NCI-H774 (cell line): ENCODE measurements around the gene XYLT1.

Experiments used
- DNase-seq: peaks from one replicate; lab custom pipeline; 2025; lab: John Stamatoyannopoulos, UW

XYLT1 gene

DNA sequence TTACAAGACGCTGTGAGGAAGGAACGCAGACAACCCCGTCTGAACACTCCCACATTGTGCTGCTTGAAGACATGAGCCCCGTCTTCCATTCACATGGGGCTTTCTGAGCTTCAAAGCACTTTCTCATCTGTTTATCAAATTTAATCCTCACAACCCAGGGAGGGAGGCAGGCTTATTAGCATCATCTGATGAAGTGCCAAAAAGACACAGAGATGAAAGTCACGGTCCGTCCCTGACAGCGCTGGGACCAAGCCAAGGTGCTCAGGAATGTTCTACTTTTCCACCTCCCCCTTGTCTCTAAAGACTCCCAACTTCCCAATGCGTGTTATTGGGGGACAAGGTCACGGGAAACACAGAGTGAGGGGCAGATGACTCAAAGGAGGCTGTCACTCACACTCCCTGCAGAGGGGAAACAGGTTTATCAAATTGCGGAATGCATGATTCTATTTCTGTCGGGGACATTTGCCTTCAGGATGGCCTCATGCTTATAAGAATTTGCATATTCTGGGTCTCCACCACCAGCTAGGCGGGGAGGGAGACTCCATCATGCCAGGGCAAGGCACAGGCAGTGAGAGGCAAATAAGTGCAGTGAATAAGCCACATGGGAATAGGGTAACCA is 10.7 kb downstream of the XYLT1 start:
- no peak for DNase-seq

DNA sequence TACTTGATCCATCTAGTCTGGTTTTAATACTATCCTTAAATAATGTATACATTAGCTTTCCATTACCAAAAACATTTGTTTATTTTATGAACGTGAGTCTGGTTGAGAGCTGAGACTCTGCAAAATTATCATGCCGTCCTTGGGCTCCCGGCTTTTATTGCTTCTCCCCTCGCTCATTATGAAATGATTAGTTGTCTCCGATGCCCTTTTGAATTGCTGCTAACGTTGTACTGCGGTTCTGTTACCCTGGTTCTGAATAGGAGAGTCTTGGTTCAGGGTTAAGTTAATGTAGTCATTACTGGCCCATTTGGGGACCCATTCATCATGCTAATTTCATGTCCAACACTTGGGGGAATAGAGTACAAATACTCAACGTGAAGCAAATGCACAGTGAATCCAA is 12.8 kb downstream of the XYLT1 start:
- no peak for DNase-seq

DNA sequence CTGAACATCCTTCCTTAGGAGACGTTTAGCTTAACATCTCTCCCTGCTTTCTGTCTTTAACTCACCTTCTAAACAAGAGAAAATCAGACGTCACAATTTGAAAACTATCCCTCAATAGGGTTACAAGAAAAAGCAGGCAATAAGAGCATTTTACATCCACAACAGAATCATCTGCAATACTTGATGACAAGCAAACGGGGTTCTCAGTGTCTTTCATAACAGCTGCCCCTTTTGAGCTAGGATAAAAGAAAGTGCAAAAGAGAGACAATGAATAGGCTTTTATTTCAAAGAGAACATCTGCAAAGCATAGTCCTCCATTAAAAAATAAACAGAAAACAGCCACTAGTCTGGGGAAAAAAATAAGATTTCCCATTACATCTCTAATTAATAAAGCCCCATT is 13.2 kb downstream of the XYLT1 start:
- no peak for DNase-seq

DNA sequence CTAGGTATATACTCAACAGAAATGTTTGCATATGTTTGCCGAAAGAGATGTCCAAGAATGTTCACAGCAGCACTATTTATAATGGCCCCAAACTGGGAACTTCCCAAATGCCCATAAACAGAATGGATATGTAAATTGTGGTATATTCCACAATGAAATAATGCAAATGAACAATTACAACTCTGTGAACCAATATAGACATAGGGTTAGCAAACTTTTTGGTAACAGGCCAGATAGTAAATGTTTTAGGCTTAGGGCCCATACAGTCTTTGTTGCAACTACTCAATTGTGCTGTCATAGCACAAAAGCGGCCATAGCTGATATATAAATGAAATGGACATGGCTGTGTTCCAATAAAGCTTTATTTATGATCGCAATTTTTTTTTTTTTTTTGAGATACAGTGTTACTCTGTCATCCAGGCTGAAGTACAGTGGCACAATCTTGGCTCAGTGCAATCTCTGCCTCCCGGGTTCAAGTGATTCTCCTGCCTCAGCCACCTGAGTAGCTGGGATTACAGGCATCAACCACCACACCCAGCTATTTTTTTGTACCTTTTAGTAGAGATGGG is 16.5 kb downstream of the XYLT1 start:
- DNase-seq: no peak

DNA sequence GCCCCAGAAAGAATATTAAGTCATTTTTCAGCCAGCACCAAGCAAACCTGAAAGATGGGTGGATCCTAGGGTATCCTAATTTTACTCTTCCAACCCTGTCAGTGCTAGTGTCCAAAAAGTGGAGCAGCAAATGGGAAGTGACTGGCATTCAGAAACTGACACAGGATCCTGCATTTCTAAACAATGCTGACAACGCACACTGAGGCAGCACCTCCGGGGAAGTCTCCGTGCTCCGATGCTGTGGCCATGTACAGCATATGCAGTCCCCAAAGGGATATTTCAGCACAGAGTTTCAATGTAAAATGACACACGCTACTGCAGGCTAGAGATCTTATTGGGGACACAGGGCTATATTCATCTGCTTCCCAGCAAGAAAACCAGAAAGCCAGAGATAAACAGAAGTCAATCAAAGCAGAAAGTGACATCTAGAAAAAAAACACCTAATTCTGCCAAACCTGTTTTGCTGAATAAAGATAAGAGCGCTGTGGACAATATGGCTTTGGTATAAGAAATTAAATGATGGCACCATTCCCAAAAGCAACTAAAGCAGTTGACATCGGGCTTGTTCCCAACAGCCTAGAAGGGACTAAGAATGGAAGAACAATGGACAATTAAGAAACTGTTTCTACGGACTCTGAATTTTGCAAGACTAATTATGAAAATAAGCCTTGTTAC is 17.3 kb downstream of the XYLT1 start:
- no peak for DNase-seq

DNA sequence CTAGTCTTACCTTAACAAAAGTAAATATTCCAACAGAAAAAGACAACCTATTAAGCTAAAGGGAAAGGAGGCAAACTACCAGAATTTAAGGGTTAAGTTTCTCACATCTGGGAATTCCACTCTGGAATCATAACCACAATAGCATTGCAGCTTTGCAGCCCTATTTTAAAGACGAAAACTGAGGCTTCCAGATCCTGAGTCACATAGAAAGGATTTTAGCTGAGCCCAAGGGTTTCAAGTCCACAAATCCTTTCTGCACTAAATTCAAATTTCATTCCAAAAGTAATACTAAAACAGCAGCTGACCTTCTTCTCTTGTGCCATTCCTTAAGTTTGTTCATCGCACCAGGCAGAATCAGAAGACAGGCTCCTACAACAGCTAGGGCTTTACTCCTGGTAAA is 17.8 kb downstream of the XYLT1 start:
- DNase-seq: no peak

DNA sequence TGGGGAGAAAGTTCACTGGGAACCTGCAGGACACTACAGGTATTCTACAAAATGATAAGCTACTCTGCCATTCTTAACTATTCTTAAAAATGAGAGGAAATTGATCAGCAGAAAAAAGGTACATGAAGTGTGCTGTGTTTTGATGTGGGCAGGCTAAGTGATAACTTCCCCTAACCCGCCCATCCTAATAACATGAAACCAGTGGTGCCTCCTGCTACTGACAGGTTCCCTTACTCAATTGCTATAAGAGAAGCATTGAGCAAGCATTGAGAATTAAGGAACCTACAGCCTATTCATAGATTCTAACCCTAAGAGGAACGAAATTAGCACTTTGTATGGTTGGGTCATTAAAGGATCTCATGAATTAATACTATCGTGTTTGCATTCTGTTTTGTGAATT is 18.9 kb downstream of the XYLT1 start:
- no peak for DNase-seq

DNA sequence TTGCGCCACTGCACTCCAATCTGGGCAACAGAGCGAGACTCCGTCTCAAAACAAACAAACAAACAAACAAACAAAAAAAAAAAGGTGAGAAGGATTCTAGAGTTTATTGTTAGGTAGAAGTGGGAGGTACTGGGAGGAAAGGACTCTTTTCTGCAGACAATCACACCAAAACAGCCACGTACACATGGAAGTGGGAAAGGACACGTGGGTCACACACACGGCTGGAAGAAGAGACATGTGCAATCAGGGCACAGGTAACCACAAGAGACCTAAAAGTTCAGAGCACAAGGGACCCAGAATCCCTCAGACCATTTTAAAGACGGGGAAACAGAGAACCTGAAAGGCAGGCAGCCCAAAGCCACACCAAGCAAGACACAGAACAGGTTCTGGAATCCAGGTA is 20.5 kb downstream of the XYLT1 start:
- DNase-seq: no peak

DNA sequence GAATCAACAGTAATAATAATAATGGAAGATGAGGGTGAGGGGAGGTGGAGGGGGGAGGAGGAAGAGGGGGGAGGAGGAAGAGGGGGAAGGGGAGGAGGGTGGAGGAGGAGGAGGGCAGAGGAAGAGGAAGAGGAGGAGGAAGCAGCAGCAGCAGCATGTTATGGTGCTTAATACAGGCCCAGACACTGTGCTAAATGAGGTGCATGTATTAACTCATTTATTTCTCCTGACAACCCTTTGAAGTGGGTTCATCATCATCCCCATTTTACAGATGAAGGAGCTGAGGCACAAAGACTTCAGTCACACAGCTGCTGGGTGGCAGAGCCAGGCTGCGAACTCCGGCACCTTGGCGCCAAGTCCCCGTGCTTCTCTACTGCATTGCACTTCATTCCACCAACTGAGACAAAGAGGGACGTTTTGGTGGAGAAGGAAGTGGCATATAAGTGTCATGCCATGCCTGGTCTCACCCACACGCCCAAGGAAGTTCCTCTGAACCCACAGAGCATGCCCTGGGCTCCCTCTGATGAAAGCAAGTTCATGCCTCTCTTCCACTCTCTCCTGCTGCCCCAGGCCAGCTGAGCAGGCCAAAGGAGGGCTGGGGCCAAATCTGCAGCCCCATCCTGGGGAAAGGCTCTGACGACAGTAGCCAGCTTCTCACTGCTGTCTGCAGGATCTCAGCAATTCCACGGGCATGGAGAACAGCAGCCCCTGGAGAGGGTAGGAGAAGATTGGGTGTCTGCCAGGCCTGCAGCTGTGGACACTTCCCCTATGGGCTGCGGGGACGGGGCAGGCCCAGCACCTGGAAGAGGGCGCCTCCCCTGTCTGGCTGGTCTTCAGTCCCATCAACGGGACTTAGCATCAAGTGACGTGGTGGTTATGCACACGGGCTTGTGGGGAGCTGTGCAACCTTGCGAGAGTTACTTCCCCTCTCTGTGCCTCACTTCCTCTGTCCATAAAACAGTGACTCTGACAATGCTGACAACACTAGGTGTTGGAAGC is 21.8 kb downstream of the XYLT1 start:
- no peak for DNase-seq

DNA sequence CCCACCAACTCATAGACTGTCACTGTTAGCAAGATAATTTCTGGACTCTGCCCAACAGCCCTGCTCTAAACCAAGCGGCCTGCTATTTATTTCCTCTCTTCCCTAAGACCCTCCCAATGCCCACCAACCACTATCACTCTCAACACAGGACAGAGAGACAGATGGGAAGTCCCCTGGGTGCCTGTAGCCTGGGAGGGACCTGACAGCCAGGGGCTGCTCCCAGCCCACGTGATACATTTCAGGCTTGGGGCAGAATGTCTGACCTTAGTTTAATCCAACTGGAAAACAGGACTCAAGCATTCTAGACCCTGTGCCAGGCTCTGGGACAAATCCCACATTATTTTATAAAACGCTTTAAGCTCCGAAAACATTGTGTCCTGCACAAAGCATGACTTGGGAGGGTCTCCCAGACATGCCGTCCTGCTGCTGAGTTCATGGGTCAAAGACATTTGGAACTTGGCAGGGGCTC is 23.6 kb downstream of the XYLT1 start:
- DNase-seq: no peak

DNA sequence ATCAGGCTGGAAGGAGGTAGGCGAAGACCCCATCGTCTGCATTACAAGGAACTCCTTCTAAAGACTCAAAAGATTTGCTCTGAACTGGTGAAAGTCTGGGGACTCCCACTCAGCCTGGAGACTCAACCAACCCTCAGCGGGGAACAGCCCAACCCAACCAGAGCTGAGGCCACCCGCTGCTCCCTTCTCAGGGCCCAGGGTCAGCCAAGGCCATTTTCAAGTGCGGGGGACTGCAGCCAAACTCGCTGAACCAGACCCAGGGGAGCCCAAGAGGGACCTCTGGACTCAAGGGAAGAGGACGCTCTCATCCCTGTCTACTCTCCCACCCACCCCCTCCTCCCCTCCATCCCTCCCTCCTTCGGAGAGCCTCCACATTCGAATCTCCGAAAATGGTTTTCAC is 24.1 kb downstream of the XYLT1 start:
- DNase-seq: no peak

DNA sequence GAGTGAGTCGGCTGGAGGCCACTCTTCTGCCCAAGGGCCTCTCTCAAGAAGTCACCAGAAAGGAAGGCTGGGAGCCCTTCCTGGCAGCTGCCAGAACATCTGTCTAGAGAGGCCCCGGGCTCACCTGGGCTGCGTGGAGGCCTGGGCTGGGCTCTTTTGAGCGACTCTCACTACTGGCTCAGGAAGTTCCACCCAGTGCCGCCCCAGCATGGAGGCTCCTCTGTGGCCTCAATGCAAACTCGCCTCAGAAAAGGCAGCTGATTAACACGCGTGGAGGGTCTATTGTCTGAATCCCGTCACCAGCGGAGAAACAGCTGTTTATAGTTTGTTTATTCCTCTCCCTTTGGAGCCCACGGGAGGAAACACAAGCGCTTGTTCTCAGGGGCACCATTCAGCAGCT is 25.3 kb downstream of the XYLT1 start:
- no peak for DNase-seq

DNA sequence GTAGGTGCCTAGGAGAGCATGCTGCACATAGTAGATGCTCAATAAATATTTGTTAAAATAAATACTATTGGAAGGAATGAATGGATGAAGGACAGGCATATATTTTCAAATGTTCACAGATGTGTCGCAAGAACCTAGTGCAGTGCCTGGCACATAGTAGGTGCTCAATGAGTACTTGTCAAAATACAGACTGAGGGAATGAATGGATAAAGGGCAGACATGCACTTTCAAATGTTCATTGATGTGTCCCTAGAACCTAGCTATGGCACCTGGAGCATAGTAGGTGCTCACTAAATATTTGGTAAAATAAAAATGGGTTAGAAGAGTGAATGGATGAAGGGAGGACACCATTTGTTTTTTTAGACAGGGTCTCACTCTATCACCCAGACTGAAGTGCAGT is 26.1 kb downstream of the XYLT1 start:
- DNase-seq: no peak

DNA sequence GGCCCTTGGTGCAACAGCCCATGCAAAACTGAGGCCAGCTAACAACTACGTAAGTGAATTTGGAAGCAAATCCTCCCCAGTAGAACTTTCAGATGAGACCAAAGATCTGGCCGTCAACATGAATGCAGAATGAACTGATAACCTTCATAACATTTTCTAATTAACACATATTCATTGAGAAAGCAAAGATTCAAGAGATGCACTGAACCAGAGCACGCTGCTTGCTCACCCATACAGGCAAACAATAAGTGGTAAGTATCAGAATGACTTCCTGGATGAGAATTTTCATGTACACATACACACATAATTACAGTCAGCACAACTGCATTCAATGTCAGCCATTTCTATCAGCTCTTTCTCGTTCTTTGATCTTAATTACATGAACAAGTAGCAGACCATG is 30.6 kb downstream of the XYLT1 start:
- no peak for DNase-seq

DNA sequence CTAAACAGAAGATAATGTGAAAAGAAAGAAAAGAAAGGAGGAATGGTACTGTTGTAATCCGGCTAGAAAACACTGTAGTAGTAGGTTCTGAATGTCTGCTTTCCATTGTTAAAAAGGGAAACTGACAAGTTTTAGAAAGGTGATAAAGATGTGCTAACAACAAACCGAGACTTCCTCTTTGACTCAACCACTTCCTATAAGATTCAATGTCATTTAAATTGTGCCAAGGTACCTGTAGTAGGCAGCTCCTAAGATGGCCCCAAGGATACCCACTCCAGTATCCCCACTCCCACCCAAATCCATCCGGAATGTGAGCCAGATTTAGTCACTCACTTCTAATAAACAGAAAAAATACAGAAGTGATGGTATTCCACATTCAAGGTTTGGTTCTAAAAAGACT is 31.2 kb downstream of the XYLT1 start:
- no peak for DNase-seq

DNA sequence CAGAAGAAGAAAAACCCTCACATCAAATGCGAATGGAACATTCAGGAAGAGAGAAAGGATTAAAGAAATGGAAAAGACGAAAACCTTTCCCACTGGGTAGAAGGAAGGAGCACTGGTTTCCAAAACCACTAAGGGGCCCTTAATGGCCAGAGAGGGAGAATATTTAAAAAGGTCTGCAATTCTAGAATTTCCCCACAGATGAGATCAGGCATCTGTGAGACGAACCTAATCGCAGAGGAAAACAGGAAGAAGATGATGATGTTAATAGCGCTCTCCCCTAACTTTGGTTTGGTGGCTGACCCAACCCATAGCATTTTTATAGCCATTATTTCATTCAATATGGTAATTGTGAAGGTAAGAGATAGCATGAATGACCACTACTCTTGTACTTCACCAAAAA is 32.8 kb downstream of the XYLT1 start:
- no peak for DNase-seq

DNA sequence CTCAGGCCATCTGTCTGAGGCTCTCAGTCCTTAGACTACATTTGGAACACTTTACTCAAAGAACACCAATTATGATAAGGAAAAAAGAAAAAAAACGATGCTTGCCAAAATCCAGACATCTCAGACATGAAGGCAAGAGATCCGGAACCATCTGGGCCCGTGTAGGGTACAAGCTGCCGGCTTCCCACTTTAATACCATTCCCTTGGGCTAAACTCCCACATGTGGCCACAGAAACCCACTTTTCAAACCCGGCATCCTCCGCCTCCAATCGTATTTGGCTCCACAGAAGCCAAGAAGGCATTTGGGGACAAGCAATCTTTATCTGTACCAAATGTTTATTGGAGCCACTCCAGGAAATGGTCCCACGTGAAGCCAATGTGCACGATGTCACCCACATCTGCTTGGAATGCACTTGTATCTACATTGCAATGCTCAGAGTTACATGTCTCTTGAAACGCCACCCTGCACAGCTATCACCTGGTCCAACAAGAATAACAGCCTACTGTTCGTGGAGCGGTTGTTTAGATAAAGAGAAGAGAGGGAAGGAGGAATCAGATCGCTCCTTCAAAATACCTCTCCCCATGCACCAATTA is 33.5 kb downstream of the XYLT1 start:
- no peak for DNase-seq

DNA sequence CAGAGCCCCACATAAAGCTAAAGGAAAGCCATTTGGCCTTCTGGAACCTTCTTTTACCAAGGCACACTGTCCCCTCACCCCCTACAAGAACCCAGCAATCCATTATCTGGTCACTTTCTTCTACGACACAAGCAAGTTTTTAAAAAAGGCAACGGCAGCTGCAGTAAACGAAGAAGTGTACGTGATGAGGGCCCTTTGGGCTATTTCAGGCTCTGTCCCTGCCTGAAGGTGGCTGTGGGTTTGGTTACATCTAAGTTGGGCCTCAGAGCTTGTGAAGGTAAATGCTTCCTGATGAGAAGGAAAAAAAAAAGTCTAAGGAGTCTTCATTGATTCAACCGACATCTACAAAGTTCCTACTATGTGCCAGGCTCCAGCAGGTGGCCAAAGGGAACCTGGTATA is 35.4 kb downstream of the XYLT1 start:
- DNase-seq: no peak

DNA sequence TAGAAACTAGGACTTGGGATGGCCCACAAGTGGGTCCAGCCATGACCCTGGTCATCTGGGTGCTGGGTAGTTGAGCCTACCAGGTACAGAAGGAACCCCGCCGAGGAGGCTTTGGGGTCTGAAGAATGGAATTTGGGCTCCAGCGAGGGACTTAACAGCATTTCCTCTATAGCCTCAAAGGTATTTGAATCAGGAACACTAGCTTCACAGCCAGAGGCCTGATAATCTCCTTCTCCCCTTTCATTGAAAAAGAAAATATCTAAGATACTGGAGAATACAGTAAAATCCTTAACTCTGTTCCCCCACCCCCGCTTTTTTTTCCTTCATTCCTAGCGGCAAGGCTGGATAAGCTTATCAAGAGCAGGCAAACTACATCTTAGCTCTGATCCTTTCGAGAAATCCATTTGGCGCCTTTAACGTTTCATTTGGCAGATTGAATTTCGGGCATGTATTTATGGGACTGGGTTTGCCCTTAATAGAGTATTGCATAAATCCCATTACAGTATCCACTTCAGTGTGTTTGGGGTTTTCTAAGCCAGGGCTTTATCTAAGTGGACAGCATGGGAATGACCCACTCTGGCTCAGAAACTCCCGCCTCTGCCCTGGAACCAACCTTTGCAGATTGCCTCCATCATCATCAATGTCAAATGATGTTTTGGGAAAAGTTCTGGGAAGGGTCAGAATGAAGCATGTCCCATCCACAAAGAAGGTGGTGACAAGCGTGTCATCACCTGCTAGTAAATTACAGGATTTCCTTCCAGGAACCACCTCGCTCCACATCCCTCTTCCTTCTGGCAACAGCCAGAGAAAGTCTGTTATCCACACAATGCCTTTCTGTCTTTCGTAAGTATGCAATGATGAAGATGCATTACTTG is 36.9 kb downstream of the XYLT1 start:
- DNase-seq: no peak

DNA sequence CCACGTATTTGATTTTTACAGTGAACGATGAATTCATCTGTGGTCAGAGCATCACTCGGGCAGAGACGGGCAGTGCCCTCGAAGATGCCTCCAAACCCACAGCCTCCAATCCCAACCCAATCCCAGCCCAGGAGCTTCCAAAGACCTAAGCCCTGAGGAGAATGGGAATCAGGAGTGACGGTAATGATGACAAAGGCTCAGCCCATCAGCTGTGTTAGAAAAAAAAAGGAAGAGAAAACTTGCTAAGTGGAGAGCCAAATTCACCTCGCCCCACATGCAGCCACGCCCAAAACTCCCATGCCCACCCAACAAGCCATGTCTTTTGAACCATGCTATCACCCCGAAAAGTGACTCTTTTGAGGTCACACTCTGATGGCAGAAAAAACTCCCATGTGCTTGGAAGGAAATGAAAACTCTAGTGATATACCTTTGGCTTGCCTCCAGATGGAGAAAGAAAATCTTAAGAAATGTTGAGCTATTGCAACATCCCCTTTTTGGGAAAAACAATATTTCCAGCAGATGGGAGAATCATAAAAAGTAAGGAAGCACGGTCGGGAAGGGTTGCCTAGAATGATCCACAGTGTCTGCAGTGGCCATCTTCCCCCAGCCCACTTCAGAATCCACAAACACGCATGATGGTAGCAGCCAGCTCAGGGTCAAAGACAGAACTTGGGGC is 37.7 kb downstream of the XYLT1 start:
- no peak for DNase-seq
